ENCODE data around the gene EIF3K. TPM values are rescaled to one million over a fixed set of nuclear protein-coding genes. Genes with fewer than 3 reads are reported as not detected.

EIF3K gene
- total RNA-seq, 1 donor = 491 TPM

- no peak for TF ChIP-seq CTCF (IDR thresholded peaks at IDR 0.05; ENCODE audit: insufficient read depth, low read length)
- no peak for DNase-seq (ENCODE audit: low read depth)
- H3K4me3 ChIP-seq (ENCODE audit: low read depth, low read length) = peak overlapping the region; percentile 95
These were observed 31.3 kb downstream of the EIF3K start for GRCh38 chr19:38650172-38650775.

- peak; percentile 99 for DNase-seq (ENCODE audit: low read depth)
- peak; percentile 45 for TF ChIP-seq CTCF (IDR thresholded peaks at IDR 0.05; ENCODE audit: insufficient read depth, low read length)
- peak overlapping the region; percentile 42 for H3K4me3 ChIP-seq (ENCODE audit: low read depth, low read length)
These were observed 32.1 kb downstream of the EIF3K start for GRCh38 chr19:38650911-38651584.

GRCh38 chr19:38653028-38653571 lies 34.1 kb downstream of the EIF3K start:
- peak; percentile 12 for TF ChIP-seq CTCF (IDR thresholded peaks at IDR 0.05; ENCODE audit: insufficient read depth, low read length)
- no peak overlapping the region for H3K4me3 ChIP-seq (ENCODE audit: low read depth, low read length)
- peak; percentile 85 for DNase-seq (ENCODE audit: low read depth)

- H3K4me3 ChIP-seq (ENCODE audit: low read depth, low read length) = no peak overlapping the region
- no peak for TF ChIP-seq CTCF (IDR thresholded peaks at IDR 0.05; ENCODE audit: insufficient read depth, low read length)
- DNase-seq (ENCODE audit: low read depth) = no peak
These were observed 35.7 kb downstream of the EIF3K start for GRCh38 chr19:38654628-38655055.

GRCh38 chr19:38655148-38655824 lies 36.3 kb downstream of the EIF3K start:
- TF ChIP-seq CTCF (IDR thresholded peaks at IDR 0.05; ENCODE audit: insufficient read depth, low read length) = no peak
- no peak for DNase-seq (ENCODE audit: low read depth)
- no peak overlapping the region for H3K4me3 ChIP-seq (ENCODE audit: low read depth, low read length)

GRCh38 chr19:38656171-38656981 lies 37.4 kb downstream of the EIF3K start:
- no peak for TF ChIP-seq CTCF (IDR thresholded peaks at IDR 0.05; ENCODE audit: insufficient read depth, low read length)
- H3K4me3 ChIP-seq (ENCODE audit: low read depth, low read length) = no peak overlapping the region
- peak; percentile 83 for DNase-seq (ENCODE audit: low read depth)
